Measurements from ENCODE around the gene UBE2H.

UBE2H gene

DNA sequence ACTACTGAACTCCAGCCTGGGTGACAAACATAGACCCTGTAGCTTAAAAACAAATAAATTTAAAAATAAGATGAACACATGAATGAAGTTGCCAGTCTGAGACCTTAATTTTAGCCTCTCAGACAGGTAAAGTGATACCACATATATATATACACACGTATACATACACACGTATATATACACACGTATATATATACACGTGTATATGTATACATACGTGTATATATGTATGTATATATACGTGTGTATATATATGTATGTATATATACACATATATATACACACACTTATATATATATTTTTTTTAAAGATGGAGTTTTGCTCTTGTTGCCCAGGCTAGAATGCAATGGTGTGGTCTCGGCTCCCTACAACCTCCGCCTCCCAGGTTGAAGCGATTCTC, 62.7 kb downstream of the UBE2H start:
- TF ChIP-seq CTCF (conservative IDR thresholded peaks at IDR 0.05; ENCODE audit: low read length) (no peak), EZH2phosphoT487 (IDR thresholded peaks at IDR 0.05; ENCODE audit: borderline replicate concordance) (no peak)
- Histone ChIP-seq H3K9me2 (replicated peaks; ENCODE audit: low read depth, low read length) (no peaks in the 10 kb centered on the region), H3K79me2 (ENCODE audit: insufficient read depth, low read length) (no peaks in the 10 kb centered on the region; the same call in 1 of the 2 replicates), H2AFZ (ENCODE audit: low read length) (no peak overlapping the region), H3K9ac (ENCODE audit: low read depth, low read length, poor library complexity, severe bottlenecking) (no peak overlapping the region), H4K20me1 (ENCODE audit: insufficient read depth, low read length, poor library complexity, severe bottlenecking) (no peaks in the 10 kb centered on the region), H3K27me3 (ENCODE audit: insufficient read depth, low read length, poor library complexity, severe bottlenecking) (no peaks in the 10 kb centered on the region), H3K36me3 (ENCODE audit: insufficient read depth, low read length) (peaks cover 4% of the 10 kb centered on the region; the same call in 1 of the 2 replicates), H3F3A (ENCODE audit: low read depth) (no peaks in the 10 kb centered on the region), H3K4me3 (ENCODE audit: low read length, poor library complexity, severe bottlenecking) (no peak overlapping the region), H3K9me3 (ENCODE audit: insufficient read depth, low read depth, low read length) (no peaks in the 10 kb centered on the region), H3K4me1 (ENCODE audit: insufficient read depth, low read length, poor library complexity, severe bottlenecking) (no peaks in the 10 kb centered on the region), H3K4me2 (ENCODE audit: low read depth, low read length, poor library complexity, severe bottlenecking) (no peak overlapping the region)

GRCh38 chr7:129889133-129889844, 63.5 kb downstream of the UBE2H start:
- Histone ChIP-seq H3K36me3 (ENCODE audit: insufficient read depth, low read length) (peaks cover 4% of the 10 kb centered on the region; the same call in 1 of the 2 replicates), H2AFZ (ENCODE audit: low read length) (no peak overlapping the region), H3K4me1 (ENCODE audit: insufficient read depth, low read length, poor library complexity, severe bottlenecking) (no peaks in the 10 kb centered on the region), H3K4me3 (ENCODE audit: low read length, poor library complexity, severe bottlenecking) (no peak overlapping the region), H3K9me3 (ENCODE audit: insufficient read depth, low read depth, low read length) (no peaks in the 10 kb centered on the region), H3K9me2 (replicated peaks; ENCODE audit: low read depth, low read length) (no peaks in the 10 kb centered on the region), H3K4me2 (ENCODE audit: low read depth, low read length, poor library complexity, severe bottlenecking) (no peak overlapping the region), H3K79me2 (ENCODE audit: insufficient read depth, low read length) (no peaks in the 10 kb centered on the region), H3F3A (ENCODE audit: low read depth) (no peaks in the 10 kb centered on the region), H4K20me1 (ENCODE audit: insufficient read depth, low read length, poor library complexity, severe bottlenecking) (no peaks in the 10 kb centered on the region), H3K27me3 (ENCODE audit: insufficient read depth, low read length, poor library complexity, severe bottlenecking) (no peaks in the 10 kb centered on the region), H3K9ac (ENCODE audit: low read depth, low read length, poor library complexity, severe bottlenecking) (no peak overlapping the region)
- TF ChIP-seq EZH2phosphoT487 (IDR thresholded peaks at IDR 0.05; ENCODE audit: borderline replicate concordance), result no peak
- no peak for TF ChIP-seq CTCF (conservative IDR thresholded peaks at IDR 0.05; ENCODE audit: low read length)

GRCh38 chr7:129887865-129888264, 64.9 kb downstream of the UBE2H start:
- no peaks in the 10 kb centered on the region for H4K20me1 ChIP-seq (ENCODE audit: insufficient read depth, low read length, poor library complexity, severe bottlenecking)

More at GRCh38 chr7:129887865-129888264, 64.9 kb downstream of the UBE2H start:
- Histone ChIP-seq H3K9me3 (ENCODE audit: insufficient read depth, low read depth, low read length) (no peaks in the 10 kb centered on the region), H3K27me3 (ENCODE audit: insufficient read depth, low read length, poor library complexity, severe bottlenecking) (no peaks in the 10 kb centered on the region), H3K9me2 (replicated peaks; ENCODE audit: low read depth, low read length) (no peaks in the 10 kb centered on the region), H3F3A (ENCODE audit: low read depth) (no peaks in the 10 kb centered on the region), H3K79me2 (ENCODE audit: insufficient read depth, low read length) (no peaks in the 10 kb centered on the region), H3K36me3 (ENCODE audit: insufficient read depth, low read length) (peaks cover 4% of the 10 kb centered on the region; the same call in 1 of the 2 replicates), H2AFZ (ENCODE audit: low read length) (no peak overlapping the region), H3K4me2 (ENCODE audit: low read depth, low read length, poor library complexity, severe bottlenecking) (no peak overlapping the region), H3K4me3 (ENCODE audit: low read length, poor library complexity, severe bottlenecking) (no peak overlapping the region), H3K4me1 (ENCODE audit: insufficient read depth, low read length, poor library complexity, severe bottlenecking) (no peaks in the 10 kb centered on the region), H3K9ac (ENCODE audit: low read depth, low read length, poor library complexity, severe bottlenecking) (no peak overlapping the region)
- TF ChIP-seq CTCF (conservative IDR thresholded peaks at IDR 0.05; ENCODE audit: low read length) (no peak), EZH2phosphoT487 (IDR thresholded peaks at IDR 0.05; ENCODE audit: borderline replicate concordance) (no peak)

All from Loucy (cell line).